Fibroblast of skin of left biceps (primary cell): ENCODE measurements around the gene SLC45A2.
"Not testable (repeated sequence)": the region's sequence is repeated elsewhere in the genome, so short reads cannot be mapped to it uniquely, and the experiment has no call there.

Experiments used
- DNase-seq, 2 experiments: peaks; one replicate each; pipeline ENCODE4 v3.0.0-alpha.2; 2013; ENCODE audit warnings: low read depth in 2 of 2

The SLC45A2 gene

DNA sequence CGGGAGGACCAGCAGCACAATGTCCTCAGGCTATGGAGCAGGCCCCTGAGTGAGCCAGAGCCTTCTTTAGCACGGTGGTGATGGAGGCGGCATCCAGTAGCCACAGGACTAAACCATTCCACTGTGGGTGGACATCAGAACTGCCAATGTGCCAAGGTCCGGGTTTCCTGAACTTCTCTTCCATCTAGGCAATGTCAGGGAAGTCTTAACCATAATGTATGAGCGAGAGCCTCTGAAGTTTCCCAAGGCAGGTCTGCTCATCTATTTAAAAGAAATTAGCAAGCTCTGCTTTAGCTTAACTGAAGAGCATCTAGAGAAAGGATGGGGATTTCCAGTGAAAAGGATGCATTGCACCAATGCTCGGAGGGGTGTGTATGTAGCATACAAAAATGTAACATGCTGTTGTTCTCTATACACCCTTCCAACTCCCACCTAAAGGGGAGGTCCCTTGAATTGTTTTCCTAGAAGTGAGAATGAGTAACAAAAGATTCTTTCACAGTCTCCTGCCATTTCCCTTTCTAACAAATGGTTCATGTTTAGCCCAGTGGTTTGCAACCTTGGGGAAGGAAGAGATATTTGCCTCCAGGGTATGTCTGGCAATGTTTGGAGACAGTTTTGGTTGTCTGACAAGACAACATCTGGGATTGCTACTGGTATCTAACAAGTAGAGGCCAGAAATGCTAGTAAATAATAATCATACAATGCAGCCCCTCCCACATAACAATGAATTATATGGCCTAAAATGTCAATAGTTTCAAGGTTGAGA is 54.4 kb downstream of the SLC45A2 start:
- DNase-seq = no peak

DNA sequence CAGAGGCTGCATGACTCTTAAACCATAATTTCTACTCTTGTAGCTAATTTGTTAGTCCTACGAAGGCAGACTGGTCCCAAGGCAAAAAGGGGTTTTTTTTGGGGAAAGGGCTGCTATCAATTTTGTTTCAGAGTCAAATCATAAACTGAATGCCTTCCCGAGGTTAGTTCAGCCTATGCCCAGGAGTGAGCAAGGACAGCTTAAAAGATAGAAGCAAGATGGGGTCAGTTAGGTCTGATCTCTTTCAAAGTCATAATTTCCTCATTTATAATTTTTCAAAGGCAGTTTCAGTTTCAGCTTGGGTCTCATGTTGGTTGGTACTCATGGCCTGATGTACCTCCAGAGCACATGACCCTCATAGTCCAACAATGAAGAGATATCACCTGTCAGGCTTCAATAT is 56.2 kb downstream of the SLC45A2 start:
- no peak for DNase-seq

DNA sequence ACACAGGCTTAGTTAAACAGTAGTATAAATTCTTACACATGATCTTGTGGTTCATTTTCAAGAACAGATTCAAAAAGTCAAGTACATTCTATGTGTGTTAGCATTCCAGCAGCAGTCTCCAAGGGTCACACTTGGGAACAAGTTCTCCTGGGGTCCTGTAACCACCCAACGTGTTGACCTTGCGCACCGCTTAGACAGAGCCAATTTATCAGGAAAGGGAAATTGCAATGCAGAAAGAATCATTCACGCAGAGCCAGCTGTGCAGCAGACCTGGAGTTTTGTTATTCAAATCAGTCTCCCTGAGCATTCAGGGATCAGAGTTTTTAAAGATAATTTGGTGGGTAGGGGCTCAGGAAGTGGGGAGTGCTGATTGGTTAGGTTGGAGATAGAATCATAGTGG is 56.8 kb downstream of the SLC45A2 start:
- no peak for DNase-seq

DNA sequence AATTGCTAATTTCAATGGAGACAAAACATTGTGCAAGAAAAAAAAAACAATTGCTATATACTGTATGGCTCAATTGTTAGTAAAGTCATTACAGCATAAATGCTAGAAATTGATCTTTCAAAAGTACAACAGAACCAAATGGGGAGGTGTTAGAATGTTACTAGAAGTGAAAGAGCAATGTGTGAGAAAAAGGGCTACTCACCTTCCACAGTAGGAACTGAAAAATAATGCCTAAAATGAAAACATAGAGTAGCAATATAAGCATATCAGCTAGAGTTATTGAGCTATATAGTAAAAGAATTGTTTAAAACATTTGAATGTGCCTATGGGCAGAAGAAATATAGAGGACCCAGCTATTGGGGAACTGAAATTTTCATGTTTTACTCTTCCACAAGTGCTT is 59.2 kb downstream of the SLC45A2 start:
- DNase-seq = no peak

DNA sequence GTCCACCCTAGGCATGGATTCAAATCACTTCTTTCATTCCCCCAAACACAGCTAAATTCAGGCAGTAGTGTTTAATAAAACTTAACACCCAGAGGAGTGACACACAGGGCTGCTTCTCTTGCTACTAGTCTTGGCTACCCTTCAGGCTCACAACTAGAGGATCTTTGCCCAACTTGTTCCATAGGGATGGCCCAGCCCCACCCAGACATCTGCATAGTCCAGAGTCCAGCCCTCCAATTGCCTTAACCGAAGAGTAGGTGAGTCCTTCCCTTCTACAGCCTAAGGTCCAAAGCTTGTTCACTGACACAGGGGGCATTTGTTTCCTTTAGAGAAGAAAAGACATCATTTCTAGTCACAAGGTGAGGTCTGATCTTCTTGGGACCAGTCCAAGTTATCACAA is 63.5 kb downstream of the SLC45A2 start:
- DNase-seq = no peak

DNA sequence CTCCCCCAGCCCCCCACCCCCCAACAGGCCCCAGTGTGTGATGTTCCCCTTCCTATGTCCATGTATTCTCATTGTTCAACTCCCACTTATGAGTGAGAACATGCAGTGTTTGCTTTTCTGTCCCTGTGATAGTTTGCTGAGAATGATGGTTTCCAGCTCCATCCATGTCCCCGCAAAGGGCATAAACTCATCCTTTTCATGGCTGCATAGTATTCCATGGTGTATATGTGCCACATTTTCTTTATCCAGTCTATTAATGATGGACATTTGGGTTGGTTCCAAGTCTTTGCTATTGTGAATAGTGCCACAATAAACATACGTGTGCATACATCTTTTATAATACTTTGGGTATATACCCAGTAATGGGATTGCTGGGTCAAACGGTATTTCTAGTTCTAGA is 69.6 kb downstream of the SLC45A2 start:
- DNase-seq = not testable (repeated sequence)

DNA sequence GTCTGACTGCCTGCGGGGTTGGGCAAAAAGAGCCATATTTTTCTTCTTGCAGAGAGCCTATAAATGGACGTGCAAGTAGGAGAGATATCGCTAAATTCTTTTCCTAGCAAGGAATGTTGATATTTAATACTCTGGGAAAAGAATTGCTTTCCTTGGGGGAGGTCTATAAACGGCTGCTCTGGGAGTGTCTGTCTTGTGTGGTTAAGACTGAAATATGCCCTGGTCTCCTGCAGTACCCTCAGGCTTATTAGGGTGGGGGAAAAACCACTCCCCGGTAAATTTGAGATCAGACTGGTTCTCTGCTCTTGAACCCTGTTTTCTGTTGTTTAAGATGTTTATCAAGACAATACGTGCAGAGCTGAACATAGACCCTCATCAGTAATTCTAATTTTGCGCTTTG is 78.2 kb downstream of the SLC45A2 start:
- DNase-seq = not testable (repeated sequence)

DNA sequence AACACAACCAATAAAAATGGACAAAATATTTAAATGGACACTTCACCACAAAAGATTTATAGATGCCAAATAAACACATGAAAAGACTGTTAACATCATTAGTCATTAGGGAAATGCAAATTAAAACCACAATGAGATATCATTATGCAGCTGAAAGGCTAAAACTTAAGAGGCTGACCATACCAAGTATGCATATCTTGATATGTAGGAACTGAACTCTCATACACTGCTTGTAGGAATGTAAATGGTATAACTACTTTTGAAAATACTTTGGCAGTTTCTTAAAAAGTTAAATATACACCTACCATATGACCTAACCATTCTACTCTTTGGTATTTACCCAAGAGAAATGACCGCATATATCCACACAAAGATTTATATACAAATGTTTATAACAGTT is 79.1 kb downstream of the SLC45A2 start:
- no peak for DNase-seq

DNA sequence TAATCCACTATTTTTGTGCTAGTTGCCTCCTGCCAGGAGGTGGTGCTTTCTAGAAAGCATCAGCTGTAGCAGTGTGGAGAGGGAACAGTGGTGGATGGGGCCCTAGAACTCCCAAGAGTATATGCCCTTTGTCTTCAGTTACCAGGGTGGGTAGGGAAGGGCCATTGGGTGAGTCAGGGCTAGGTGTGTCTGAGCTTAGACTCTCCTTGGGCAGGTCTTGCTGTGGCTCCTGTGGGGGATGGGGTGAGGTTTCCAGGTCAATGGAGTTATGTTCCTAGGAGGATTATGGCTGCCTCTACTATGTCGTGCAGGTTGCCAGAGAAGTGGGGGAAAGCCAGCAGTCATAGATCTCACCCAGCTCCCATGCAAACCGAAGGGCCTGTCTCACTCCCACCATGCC is 81.4 kb downstream of the SLC45A2 start:
- DNase-seq = no peak

DNA sequence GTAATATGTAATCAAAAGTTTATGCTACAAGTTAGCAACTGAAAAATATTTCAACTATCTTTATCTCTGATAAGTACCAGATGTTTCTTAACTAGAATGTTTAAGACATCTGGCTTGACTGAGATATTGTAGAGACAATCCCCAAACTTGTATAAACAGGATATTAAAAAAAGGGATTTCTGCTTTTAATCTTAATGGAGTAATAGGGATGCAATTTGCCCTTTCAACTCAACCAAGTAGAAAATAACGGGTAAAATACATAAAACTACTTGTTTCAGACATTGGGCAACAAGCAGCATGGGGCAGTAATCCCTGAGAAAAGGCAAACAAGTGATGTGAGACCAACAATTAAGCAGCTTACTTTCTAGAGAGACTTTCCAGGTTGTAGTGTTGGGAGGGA is 83.3 kb downstream of the SLC45A2 start:
- DNase-seq = peak; percentile 57 to 62
